Neutrophil (primary cell): ENCODE data around the gene GPD2.

Experiments used
- H3K27ac ChIP-seq: fragments of 200-600 bp; sonication (generic); 2 replicates; pipeline ENCODE4 v1.5.1; 2016; ENCODE audit warnings: mild to moderate bottlenecking, moderate library complexity
- H3K27me3 ChIP-seq: fragments of 200-600 bp; sonication (generic); 2 replicates; pipeline ENCODE4 v1.6.0; 2016; ENCODE audit warnings: mild to moderate bottlenecking
- H3K36me3 ChIP-seq: fragments of 200-600 bp; sonication (generic); 2 replicates; pipeline ENCODE4 v1.5.1; 2017
- H3K4me1 ChIP-seq, 2 experiments: fragments of 200-600 bp in 1 of 2; sonication (generic) in 1 of 2; 1 replicate in 1 of 2; 2 replicates in 1 of 2; pipeline versions ENCODE4 v1.5.1 to v1.6.1; 2013 to 2016; ENCODE audit warnings: low read depth in 1 of 2, low read length in 1 of 2, mild to moderate bottlenecking in 1 of 2, moderate library complexity in 1 of 2; ENCODE audit not compliant: control insufficient read depth in 1 of 2, insufficient read depth in 1 of 2
- H3K4me3 ChIP-seq, 2 experiments: fragments of 200-600 bp in 1 of 2; sonication (generic) in 1 of 2; 1 replicate in 1 of 2; 2 replicates in 1 of 2; pipeline ENCODE4 v1.5.1; 2013 to 2016; ENCODE audit warnings: low read depth in 1 of 2, low read length in 1 of 2, mild to moderate bottlenecking in 1 of 2, moderate library complexity in 1 of 2
- H3K9me3 ChIP-seq: fragments of 200-600 bp; sonication (generic); 2 replicates; pipeline ENCODE4 v1.5.1; 2016
- TF ChIP-seq, protein P1 (sequence below): fragments of 200-600 bp; sonication (generic); IDR thresholded peaks from 2 replicates; pipeline ENCODE4 v1.5.1; 2016; ENCODE audit warnings: antibody characterized with exemption

Gene GPD2

DNA sequence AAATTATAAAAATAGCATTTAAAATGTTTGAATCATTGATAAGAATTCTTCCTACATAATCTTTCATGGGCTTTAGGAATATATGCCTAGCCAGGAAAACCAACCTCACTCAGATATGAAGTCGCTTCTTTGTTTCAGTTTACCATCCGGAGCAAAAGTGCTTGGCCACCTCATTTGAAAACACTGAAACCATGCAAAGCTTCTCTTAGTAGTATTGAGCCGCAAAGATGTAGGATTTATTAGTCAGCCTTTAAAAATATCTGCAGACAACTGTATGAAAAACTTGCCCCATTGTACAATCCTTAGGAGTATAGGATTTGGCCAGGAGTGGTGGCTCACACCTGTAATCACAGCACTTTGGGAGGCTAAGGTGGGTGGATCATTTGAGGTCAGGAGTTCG lies 24.3 kb upstream of the GPD2 start:
- TF ChIP-seq, protein P1, sequence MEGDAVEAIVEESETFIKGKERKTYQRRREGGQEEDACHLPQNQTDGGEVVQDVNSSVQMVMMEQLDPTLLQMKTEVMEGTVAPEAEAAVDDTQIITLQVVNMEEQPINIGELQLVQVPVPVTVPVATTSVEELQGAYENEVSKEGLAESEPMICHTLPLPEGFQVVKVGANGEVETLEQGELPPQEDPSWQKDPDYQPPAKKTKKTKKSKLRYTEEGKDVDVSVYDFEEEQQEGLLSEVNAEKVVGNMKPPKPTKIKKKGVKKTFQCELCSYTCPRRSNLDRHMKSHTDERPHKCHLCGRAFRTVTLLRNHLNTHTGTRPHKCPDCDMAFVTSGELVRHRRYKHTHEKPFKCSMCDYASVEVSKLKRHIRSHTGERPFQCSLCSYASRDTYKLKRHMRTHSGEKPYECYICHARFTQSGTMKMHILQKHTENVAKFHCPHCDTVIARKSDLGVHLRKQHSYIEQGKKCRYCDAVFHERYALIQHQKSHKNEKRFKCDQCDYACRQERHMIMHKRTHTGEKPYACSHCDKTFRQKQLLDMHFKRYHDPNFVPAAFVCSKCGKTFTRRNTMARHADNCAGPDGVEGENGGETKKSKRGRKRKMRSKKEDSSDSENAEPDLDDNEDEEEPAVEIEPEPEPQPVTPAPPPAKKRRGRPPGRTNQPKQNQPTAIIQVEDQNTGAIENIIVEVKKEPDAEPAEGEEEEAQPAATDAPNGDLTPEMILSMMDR: no peak
- Histone ChIP-seq H3K4me3 (no peak overlapping the region), H3K27ac (no peak overlapping the region), H3K9me3 (no peaks in the 10 kb centered on the region), H3K27me3 (no peaks in the 10 kb centered on the region), H3K4me1 (peaks cover 0 to under 1% of the 10 kb centered on the region in 2 experiments), H3K36me3 (no peaks in the 10 kb centered on the region)

DNA sequence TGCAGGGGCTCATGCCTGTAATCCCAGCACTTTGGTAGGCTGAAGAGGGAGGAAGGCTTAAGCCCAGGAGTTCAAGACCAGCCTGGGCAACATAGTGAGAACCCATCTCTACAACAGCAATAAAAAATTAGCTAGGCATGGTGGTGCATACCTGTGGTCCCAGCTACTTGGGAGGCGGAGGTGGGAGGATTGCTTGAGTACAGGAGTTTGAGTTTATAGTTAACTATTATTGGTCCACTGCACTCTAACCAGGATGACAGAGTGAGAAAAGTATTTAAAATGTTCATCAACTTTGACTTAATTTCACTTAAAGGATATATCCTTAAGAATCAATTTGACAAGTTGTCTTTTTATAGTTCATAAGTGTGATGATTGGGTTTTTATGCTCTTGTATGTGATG lies 14.3 kb upstream of the GPD2 start:
- no peak overlapping the region for H3K4me3 ChIP-seq
- no peaks in the 10 kb centered on the region for H3K27me3 ChIP-seq
- H3K27ac ChIP-seq: no peak overlapping the region
- no peaks in the 10 kb centered on the region for H3K36me3 ChIP-seq
- H3K9me3 ChIP-seq: no peaks in the 10 kb centered on the region
- TF ChIP-seq, protein P1: no peak
- no peaks in the 10 kb centered on the region for H3K4me1 ChIP-seq

DNA sequence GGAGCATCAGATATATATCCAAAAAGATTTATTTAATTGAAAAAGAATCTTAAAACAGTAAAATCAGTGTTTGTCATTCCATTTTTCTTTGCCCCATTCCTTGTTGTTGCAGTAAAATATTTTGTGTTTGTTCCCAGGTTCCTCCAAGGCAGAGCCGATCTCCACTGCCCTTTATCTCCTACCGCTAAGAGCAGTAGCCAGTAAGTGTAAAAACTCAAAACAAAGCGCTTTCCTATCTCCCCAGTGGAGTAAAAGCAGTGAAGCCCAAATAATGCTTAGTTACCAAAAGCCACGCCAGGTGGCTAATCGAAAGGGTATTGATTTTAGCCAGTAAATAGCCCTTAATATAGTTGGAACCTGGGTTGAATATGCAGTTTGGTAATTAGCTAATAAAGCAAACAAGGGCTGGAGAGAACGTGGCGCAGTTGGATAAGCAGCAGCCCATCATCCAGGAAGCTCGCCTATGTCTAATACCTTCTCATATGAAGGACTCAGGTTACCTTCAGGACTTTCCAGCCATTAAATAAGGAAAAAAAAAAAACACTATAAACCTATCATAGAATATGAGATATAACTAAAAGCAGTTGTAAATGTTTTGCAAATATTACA lies 12.4 kb upstream of the GPD2 start:
- TF ChIP-seq, protein P1: no peak
- H3K36me3 ChIP-seq: no peaks in the 10 kb centered on the region
- no peak overlapping the region for H3K27ac ChIP-seq
- H3K4me1 ChIP-seq: no peaks in the 10 kb centered on the region
- no peaks in the 10 kb centered on the region for H3K9me3 ChIP-seq
- no peak overlapping the region for H3K4me3 ChIP-seq
- H3K27me3 ChIP-seq: no peaks in the 10 kb centered on the region

DNA sequence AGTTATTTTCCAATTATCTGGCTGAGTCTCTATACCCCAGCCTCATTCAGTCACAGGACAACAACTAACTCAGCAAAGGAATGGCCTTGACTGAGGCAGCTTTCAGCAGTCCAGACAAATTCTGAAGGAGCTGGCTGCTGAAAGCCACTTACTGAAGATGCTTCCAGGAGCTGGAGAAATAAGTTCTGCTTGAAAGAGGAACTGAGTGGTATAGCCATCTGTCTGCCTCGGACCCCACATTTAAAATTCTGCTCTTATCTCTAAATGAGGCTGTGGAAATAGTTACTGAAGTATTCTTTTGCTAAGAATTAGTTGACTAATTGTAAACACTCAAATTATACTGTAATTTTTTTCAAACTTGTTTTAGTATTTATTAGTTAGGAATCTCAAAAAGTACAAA lies 9.1 kb upstream of the GPD2 start:
- TF ChIP-seq, protein P1: no peak
- no peaks in the 10 kb centered on the region for H3K27me3 ChIP-seq
- H3K9me3 ChIP-seq: no peaks in the 10 kb centered on the region
- H3K4me3 ChIP-seq: no peak overlapping the region
- H3K36me3 ChIP-seq: no peaks in the 10 kb centered on the region
- no peak overlapping the region for H3K27ac ChIP-seq
- peaks cover 17 to 21% of the 10 kb centered on the region in 2 experiments for H3K4me1 ChIP-seq

DNA sequence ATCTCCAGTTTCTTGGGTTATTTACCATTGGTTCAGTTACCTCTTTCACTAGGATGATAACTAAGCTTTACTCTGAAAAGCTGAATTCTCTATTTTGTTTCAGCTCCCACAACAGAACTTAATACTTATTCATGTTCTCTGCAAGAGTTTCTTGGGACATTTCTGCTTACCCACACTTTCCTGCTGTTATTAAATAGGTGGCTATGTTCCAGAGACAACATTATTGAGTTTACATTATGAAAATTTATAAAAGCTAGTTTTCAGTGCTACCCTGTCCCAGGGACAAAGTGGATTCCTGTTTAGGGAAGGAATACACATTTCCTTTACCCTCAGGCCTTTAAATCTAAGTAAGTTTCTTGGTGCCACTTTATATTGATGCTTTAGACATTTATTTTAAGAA lies 7.0 kb upstream of the GPD2 start:
- Histone ChIP-seq H3K4me1 (peaks cover 17 to 21% of the 10 kb centered on the region in 2 experiments), H3K27ac (no peak overlapping the region), H3K27me3 (no peaks in the 10 kb centered on the region), H3K36me3 (no peaks in the 10 kb centered on the region), H3K4me3 (no peak overlapping the region), H3K9me3 (no peaks in the 10 kb centered on the region)
- TF ChIP-seq, protein P1: no peak
